Regular cardiac myocyte (primary cell): ENCODE measurements around the gene ZNF33B. TPM values are rescaled to one million over a fixed set of nuclear protein-coding genes. Genes with fewer than 3 reads are reported as not detected.

ENCODE experiments used
- total RNA-seq: library from RNA; depleted of rRNA; stranded (reverse); fragments of >200 nt; gene quantifications from 2 replicates; pipeline ENCODE4 v1.2.3, GENCODE V29; 2014

Gene ZNF33B
- 2.3 and 9.3 TPM in 2 replicates for total RNA-seq

GRCh38 chr10:42638055-42638820 is at the start of gene ZNF33B:
TSS of gene ZNF33B (minus strand) at chr10:42638570. CDS start at chr10:42636928, 1,642 bp downstream.

Other genes starting within 250 kb of the ZNF33B start
- gene BMS1, start 144.2 kb upstream of the ZNF33B start, total RNA-seq: 15.8 and 34.3 TPM in 2 replicates